Measurements from ENCODE around the gene SDR9C7.
"Not testable (repeated sequence)": the region's sequence is repeated elsewhere in the genome, so short reads cannot be mapped to it uniquely, and the experiment has no call there.

Gene SDR9C7

GRCh38 chr12:56933826-56934625 is at the start of gene SDR9C7:
Gene SDR9C7 (minus strand): TSS chr12:56934408. CDS start chr12:56934261, 147 bp downstream.
- no peak for DNase-seq

GRCh38 chr12:56983386-56983785 is 49.2 kb upstream of the SDR9C7 start:
- no peak for DNase-seq

- DNase-seq, result not testable (repeated sequence)
These were observed 48.5 kb upstream of the SDR9C7 start for GRCh38 chr12:56982578-56983236.

- DNase-seq, result no peak
These were observed 46.8 kb upstream of the SDR9C7 start for GRCh38 chr12:56980941-56981530.

- DNase-seq, result no peak
These were observed 46.1 kb upstream of the SDR9C7 start for GRCh38 chr12:56980268-56980667.

- DNase-seq, result no peak
These were observed 45.4 kb upstream of the SDR9C7 start for GRCh38 chr12:56979628-56980027.

- no peak for DNase-seq
These were observed 44.4 kb upstream of the SDR9C7 start for GRCh38 chr12:56978397-56979138.

GRCh38 chr12:56977361-56977760 is 43.2 kb upstream of the SDR9C7 start:
- DNase-seq, result not testable (repeated sequence)

GRCh38 chr12:56974224-56974623 is 40.0 kb upstream of the SDR9C7 start:
- DNase-seq, result not testable (repeated sequence)

GRCh38 chr12:56968910-56969309 is 34.7 kb upstream of the SDR9C7 start:
- not testable (repeated sequence) for DNase-seq

GRCh38 chr12:56965997-56966642 is 31.9 kb upstream of the SDR9C7 start:
- not testable (repeated sequence) for DNase-seq

- not testable (repeated sequence) for DNase-seq
These were observed 30.9 kb upstream of the SDR9C7 start for GRCh38 chr12:56965124-56965523.

GRCh38 chr12:56963557-56963956 is 29.3 kb upstream of the SDR9C7 start:
- DNase-seq, result not testable (repeated sequence)

- not testable (repeated sequence) for DNase-seq
These were observed 28.0 kb upstream of the SDR9C7 start for GRCh38 chr12:56962247-56962646.

GRCh38 chr12:56958422-56958821 is 24.2 kb upstream of the SDR9C7 start:
- no peak for DNase-seq

- no peak for DNase-seq
These were observed 23.2 kb upstream of the SDR9C7 start, which contains the start of gene RDH16 for GRCh38 chr12:56957229-56958052. Gene RDH16 (minus strand): TSS chr12:56957608. CDS start chr12:56957462, 146 bp downstream.

GRCh38 chr12:56955631-56956256 is 21.5 kb upstream of the SDR9C7 start:
- no peak for DNase-seq

GRCh38 chr12:56954958-56955355 is 20.7 kb upstream of the SDR9C7 start:
- DNase-seq, result no peak

GRCh38 chr12:56954057-56954957 is 20.1 kb upstream of the SDR9C7 start:
- DNase-seq, result no peak

- no peak for DNase-seq
These were observed 19.1 kb upstream of the SDR9C7 start for GRCh38 chr12:56953314-56953713.
